Astrocyte (in vitro differentiated cells and primary cell): ENCODE measurements around the gene MTERF4. TPM values are rescaled to one million over a fixed set of nuclear protein-coding genes. Genes with fewer than 3 reads are reported as not detected.

Source experiments
- DNase-seq: peaks from one replicate; pipeline ENCODE4 v3.0.0-alpha.2; 2010; ENCODE audit warnings: low read depth
- FAIRE-seq: peaks from 2 replicates; lab custom pipeline; 2011; peaks lifted over from hg19 to GRCh38; lab: Jason Lieb, UNC
- H2AFZ ChIP-seq: 2 replicates; pipeline ENCODE4 v1.6.0; 2012; ENCODE audit warnings: low read depth, low read length, inconsistent platforms
- H3K27ac ChIP-seq: 2 replicates; pipeline ENCODE4 v1.5.1; 2011; ENCODE audit warnings: low read depth, low read length, inconsistent platforms
- H3K27me3 ChIP-seq: 2 replicates; pipeline ENCODE4 v1.6.0; 2011; ENCODE audit warnings: low read length, inconsistent platforms; ENCODE audit not compliant: insufficient read depth
- H3K36me3 ChIP-seq: 2 replicates; pipeline ENCODE4 v1.5.1; 2011; ENCODE audit warnings: low read length, inconsistent platforms; ENCODE audit not compliant: insufficient read depth
- H3K4me1 ChIP-seq: 2 replicates; pipeline ENCODE4 v1.5.1; 2011; ENCODE audit warnings: low read length, inconsistent platforms; ENCODE audit not compliant: insufficient read depth
- H3K4me2 ChIP-seq: 2 replicates; pipeline ENCODE4 v1.6.0; 2012; ENCODE audit warnings: low read length, inconsistent platforms
- H3K4me3 ChIP-seq: 2 replicates; pipeline ENCODE4 v1.5.1; 2011; ENCODE audit warnings: low read depth, mild to moderate bottlenecking, low read length, inconsistent platforms; ENCODE audit not compliant: insufficient read depth
- H3K79me2 ChIP-seq: 2 replicates; pipeline ENCODE4 v1.6.0; 2012; ENCODE audit warnings: mild to moderate bottlenecking, low read length, inconsistent platforms; ENCODE audit not compliant: insufficient read depth
- H3K9ac ChIP-seq: 2 replicates; pipeline ENCODE4 v1.6.0; 2012; ENCODE audit warnings: mild to moderate bottlenecking, low read length, inconsistent platforms
- H3K9me3 ChIP-seq: 2 replicates; pipeline ENCODE4 v1.5.1; 2012; ENCODE audit warnings: low read depth, mild to moderate bottlenecking, low read length, inconsistent platforms; ENCODE audit not compliant: insufficient read depth
- H4K20me1 ChIP-seq: 2 replicates; pipeline ENCODE4 v1.6.0; 2012; ENCODE audit warnings: low read length, inconsistent platforms; ENCODE audit not compliant: insufficient read depth
- H3K27ac Mint-ChIP-seq: one replicate; pipeline ENCODE4 v1.8.0; 2021; ENCODE audit warnings: mild to moderate bottlenecking, mixed read lengths; ENCODE audit not compliant: unreplicated experiment
- H3K27me3 Mint-ChIP-seq: one replicate; pipeline ENCODE4 v1.8.0; 2021; ENCODE audit warnings: low read depth, mixed read lengths; ENCODE audit not compliant: unreplicated experiment
- H3K36me3 Mint-ChIP-seq: one replicate; pipeline ENCODE4 v1.8.0; 2021; ENCODE audit warnings: low read depth, mixed read lengths; ENCODE audit not compliant: unreplicated experiment
- H3K4me1 Mint-ChIP-seq: one replicate; pipeline ENCODE4 v1.8.0; 2021; ENCODE audit warnings: low read depth, mixed read lengths; ENCODE audit not compliant: unreplicated experiment
- H3K4me3 Mint-ChIP-seq: one replicate; pipeline ENCODE4 v1.8.0; 2021; ENCODE audit warnings: mild to moderate bottlenecking, moderate library complexity, mixed read lengths; ENCODE audit not compliant: unreplicated experiment
- H3K9me3 Mint-ChIP-seq: one replicate; pipeline ENCODE4 v1.8.0; 2021; ENCODE audit warnings: mild to moderate bottlenecking, mixed read lengths; ENCODE audit not compliant: unreplicated experiment
- EZH2 ChIP-seq: IDR thresholded peaks from 2 replicates; pipeline ENCODE4 v1.6.1; 2012; ENCODE audit warnings: mild to moderate bottlenecking, low read length, inconsistent platforms; ENCODE audit not compliant: insufficient read depth
- total RNA-seq: library from RNA; stranded (reverse); gene quantifications from 2 replicates; pipeline ENCODE4 v1.2.1, GENCODE V29; 2021
- TF ChIP-seq, protein P1 (sequence below): IDR thresholded peaks from 2 replicates; pipeline ENCODE4 v1.5.1; 2011; ENCODE audit warnings: low read depth, mild to moderate bottlenecking, inconsistent platforms, low read length, moderate library complexity; ENCODE audit not compliant: insufficient read depth

MTERF4 gene
- total RNA-seq, 1 donor from 2014 or later: 26.3 TPM

- Histone ChIP-seq H3K9ac (peak overlapping the region; percentile 96), H3K9me3 (no peaks in the 10 kb centered on the region), H3K79me2 (peaks cover 46% of the 10 kb centered on the region), H3K36me3 (peaks cover 4% of the 10 kb centered on the region), H3K4me3 (peak overlapping the region; percentile 93), H4K20me1 (peaks cover 15% of the 10 kb centered on the region), H2AFZ (peak overlapping the region; percentile 97), H3K27ac (peak overlapping the region; percentile 83), H3K4me1 (peaks cover 11% of the 10 kb centered on the region), H3K27me3 (no peaks in the 10 kb centered on the region), H3K4me2 (peak overlapping the region; percentile 91)
- TF ChIP-seq, protein P1, sequence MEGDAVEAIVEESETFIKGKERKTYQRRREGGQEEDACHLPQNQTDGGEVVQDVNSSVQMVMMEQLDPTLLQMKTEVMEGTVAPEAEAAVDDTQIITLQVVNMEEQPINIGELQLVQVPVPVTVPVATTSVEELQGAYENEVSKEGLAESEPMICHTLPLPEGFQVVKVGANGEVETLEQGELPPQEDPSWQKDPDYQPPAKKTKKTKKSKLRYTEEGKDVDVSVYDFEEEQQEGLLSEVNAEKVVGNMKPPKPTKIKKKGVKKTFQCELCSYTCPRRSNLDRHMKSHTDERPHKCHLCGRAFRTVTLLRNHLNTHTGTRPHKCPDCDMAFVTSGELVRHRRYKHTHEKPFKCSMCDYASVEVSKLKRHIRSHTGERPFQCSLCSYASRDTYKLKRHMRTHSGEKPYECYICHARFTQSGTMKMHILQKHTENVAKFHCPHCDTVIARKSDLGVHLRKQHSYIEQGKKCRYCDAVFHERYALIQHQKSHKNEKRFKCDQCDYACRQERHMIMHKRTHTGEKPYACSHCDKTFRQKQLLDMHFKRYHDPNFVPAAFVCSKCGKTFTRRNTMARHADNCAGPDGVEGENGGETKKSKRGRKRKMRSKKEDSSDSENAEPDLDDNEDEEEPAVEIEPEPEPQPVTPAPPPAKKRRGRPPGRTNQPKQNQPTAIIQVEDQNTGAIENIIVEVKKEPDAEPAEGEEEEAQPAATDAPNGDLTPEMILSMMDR: no peak
- TF ChIP-seq EZH2: no peak
- Mint-ChIP-seq H3K27me3 (peaks cover 3% of the 10 kb centered on the region), H3K9me3 (peaks cover 2% of the 10 kb centered on the region), H3K36me3 (peaks cover 2% of the 10 kb centered on the region), H3K4me3 (peak overlapping the region; percentile 99), H3K27ac (no peak overlapping the region), H3K4me1 (peaks cover 3% of the 10 kb centered on the region)
- no peak for DNase-seq
- FAIRE-seq: no peak
Measured at GRCh38 chr2:241103176-241103595, 1.1 kb upstream of the MTERF4 start.

- Mint-ChIP-seq H3K4me1 (peaks cover 3% of the 10 kb centered on the region), H3K4me3 (no peak overlapping the region), H3K36me3 (peaks cover 11% of the 10 kb centered on the region), H3K27me3 (no peaks in the 10 kb centered on the region), H3K27ac (no peak overlapping the region), H3K9me3 (peaks cover 2% of the 10 kb centered on the region)
- peaks cover 11% of the 10 kb centered on the region for H3K4me1 ChIP-seq
- no peak overlapping the region for H3K27ac ChIP-seq
- TF ChIP-seq EZH2: no peak
- TF ChIP-seq, protein P1: no peak
- H3K27me3 ChIP-seq: no peaks in the 10 kb centered on the region
- no peak overlapping the region for H2AFZ ChIP-seq
- H3K36me3 ChIP-seq: peaks cover 11% of the 10 kb centered on the region
- DNase-seq: no peak
- H3K79me2 ChIP-seq: peaks cover 55% of the 10 kb centered on the region
- H3K4me2 ChIP-seq: no peak overlapping the region
- no peak overlapping the region for H3K9ac ChIP-seq
- FAIRE-seq: no peak
- no peaks in the 10 kb centered on the region for H3K9me3 ChIP-seq
- H3K4me3 ChIP-seq: no peak overlapping the region
- H4K20me1 ChIP-seq: peaks cover 36% of the 10 kb centered on the region
Measured at GRCh38 chr2:241099246-241099645, 2.8 kb downstream of the MTERF4 start.

GRCh38 chr2:241096979-241097378 lies 5.1 kb downstream of the MTERF4 start:
- Mint-ChIP-seq H3K4me1 (no peaks in the 10 kb centered on the region), H3K9me3 (peaks cover 2% of the 10 kb centered on the region), H3K27ac (no peak overlapping the region), H3K4me3 (no peak overlapping the region), H3K27me3 (no peaks in the 10 kb centered on the region), H3K36me3 (peaks cover 18% of the 10 kb centered on the region)
- peaks cover 7% of the 10 kb centered on the region for H3K4me1 ChIP-seq
- TF ChIP-seq EZH2: no peak
- TF ChIP-seq, protein P1: no peak
- H3K27ac ChIP-seq: no peak overlapping the region
- H4K20me1 ChIP-seq: peaks cover 44% of the 10 kb centered on the region
- no peak overlapping the region for H3K4me3 ChIP-seq
- H3K27me3 ChIP-seq: no peaks in the 10 kb centered on the region
- no peak for DNase-seq
- peaks cover 14% of the 10 kb centered on the region for H3K36me3 ChIP-seq
- H3K4me2 ChIP-seq: no peak overlapping the region
- H2AFZ ChIP-seq: no peak overlapping the region
- H3K9ac ChIP-seq: no peak overlapping the region
- no peak for FAIRE-seq
- H3K79me2 ChIP-seq: peaks cover 44% of the 10 kb centered on the region
- H3K9me3 ChIP-seq: no peaks in the 10 kb centered on the region
